Endothelial cell of umbilical vein (primary cell): ENCODE data around the gene EYS.

Experiments
- EZH2 ChIP-seq: IDR thresholded peaks from 2 replicates; pipeline ENCODE4 v1.6.1; 2012; ENCODE audit warnings: borderline replicate concordance, low read depth, mild to moderate bottlenecking, moderate library complexity, low read length, inconsistent platforms; ENCODE audit not compliant: severe bottlenecking
- FOS ChIP-seq: IDR thresholded peaks from 2 replicates; pipeline ENCODE4 v1.6.1; 2011; ENCODE audit warnings: mild to moderate bottlenecking, low read length, moderate library complexity, borderline replicate concordance; ENCODE audit not compliant: insufficient read depth
- JUN ChIP-seq: IDR thresholded peaks from 2 replicates; pipeline ENCODE4 v1.6.1; 2011; ENCODE audit warnings: borderline replicate concordance, low read depth; ENCODE audit not compliant: insufficient read length, insufficient read depth
- MYC ChIP-seq: IDR thresholded peaks from one replicate; pipeline ENCODE4 v1.6.1; 2011; ENCODE audit warnings: mild to moderate bottlenecking, low read depth, low read length
- POLR2A ChIP-seq: IDR thresholded peaks from 2 replicates; pipeline ENCODE4 v1.6.1; 2012; ENCODE audit warnings: low read depth, mild to moderate bottlenecking, control low read depth, low read length
- POLR2AphosphoS5 ChIP-seq: IDR thresholded peaks from 2 replicates; pipeline ENCODE4 v1.6.1; 2012; ENCODE audit warnings: low read depth, mild to moderate bottlenecking, control low read depth, low read length, moderate library complexity; ENCODE audit not compliant: insufficient read depth
- TF ChIP-seq, protein P1 (sequence below), 2 donors: IDR thresholded peaks; 1 replicate in 1 of 2; 2 replicates in 1 of 2; pipeline ENCODE4 v1.5.1; 2011; ENCODE audit warnings: low read length in 2 of 2, mild to moderate bottlenecking in 2 of 2, moderate library complexity in 2 of 2, control low read depth in 1 of 2, inconsistent platforms in 1 of 2, low read depth in 1 of 2; ENCODE audit not compliant: insufficient read depth in 1 of 2; ENCODE audit errors: extremely low read depth in 1 of 2
- TF ChIP-seq, protein P2 (sequence below): IDR thresholded peaks from 2 replicates; pipeline ENCODE4 v1.6.1; 2011; ENCODE audit not compliant: insufficient read depth, insufficient read length

DNA sequence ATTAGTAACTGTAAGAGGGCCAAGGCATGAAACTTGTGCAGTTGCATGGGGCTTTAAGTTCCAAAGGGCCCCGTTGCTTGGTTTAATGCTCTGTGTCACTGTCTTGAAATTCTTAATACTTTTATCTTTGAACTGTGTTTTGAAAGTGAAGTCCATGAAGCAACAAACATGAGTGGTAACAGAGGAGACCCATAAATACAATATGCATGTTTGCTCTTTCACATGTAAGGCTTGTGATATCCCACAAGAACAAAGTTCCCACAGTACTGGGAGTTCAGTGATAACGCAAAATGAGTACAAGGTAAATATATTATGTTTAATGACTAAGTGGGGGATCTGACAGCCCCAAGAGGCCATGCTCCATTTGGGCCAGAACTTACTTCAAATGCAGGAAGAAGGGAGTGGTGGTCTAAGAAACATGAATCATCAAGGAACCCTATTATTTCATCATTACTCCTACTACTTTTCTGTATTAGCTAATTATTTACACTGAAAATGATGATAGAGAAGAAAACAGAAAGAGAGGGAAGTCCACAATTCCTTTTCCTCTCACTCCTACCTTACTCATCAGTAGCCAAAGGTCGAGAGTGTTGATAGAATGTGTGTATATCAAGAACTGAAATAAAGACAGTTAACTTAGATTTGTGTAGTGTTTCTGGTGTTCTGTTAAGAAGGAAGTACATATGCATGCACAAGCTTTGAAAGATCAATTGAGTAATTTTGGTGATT is 1914.1 kb downstream of the EYS start:
- TF ChIP-seq, protein P1, sequence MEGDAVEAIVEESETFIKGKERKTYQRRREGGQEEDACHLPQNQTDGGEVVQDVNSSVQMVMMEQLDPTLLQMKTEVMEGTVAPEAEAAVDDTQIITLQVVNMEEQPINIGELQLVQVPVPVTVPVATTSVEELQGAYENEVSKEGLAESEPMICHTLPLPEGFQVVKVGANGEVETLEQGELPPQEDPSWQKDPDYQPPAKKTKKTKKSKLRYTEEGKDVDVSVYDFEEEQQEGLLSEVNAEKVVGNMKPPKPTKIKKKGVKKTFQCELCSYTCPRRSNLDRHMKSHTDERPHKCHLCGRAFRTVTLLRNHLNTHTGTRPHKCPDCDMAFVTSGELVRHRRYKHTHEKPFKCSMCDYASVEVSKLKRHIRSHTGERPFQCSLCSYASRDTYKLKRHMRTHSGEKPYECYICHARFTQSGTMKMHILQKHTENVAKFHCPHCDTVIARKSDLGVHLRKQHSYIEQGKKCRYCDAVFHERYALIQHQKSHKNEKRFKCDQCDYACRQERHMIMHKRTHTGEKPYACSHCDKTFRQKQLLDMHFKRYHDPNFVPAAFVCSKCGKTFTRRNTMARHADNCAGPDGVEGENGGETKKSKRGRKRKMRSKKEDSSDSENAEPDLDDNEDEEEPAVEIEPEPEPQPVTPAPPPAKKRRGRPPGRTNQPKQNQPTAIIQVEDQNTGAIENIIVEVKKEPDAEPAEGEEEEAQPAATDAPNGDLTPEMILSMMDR (IDR thresholded peaks at IDR 0.05; ENCODE audit: extremely low read depth in 1 of 2, insufficient read depth in 1 of 2, low read depth in 1 of 2, low read length in 2 of 2), result no peak
- TF ChIP-seq POLR2A (no peak), POLR2AphosphoS5 (no peak), MYC (no peak), EZH2 (no peak), FOS (no peak), JUN (no peak)
- TF ChIP-seq, protein P2, sequence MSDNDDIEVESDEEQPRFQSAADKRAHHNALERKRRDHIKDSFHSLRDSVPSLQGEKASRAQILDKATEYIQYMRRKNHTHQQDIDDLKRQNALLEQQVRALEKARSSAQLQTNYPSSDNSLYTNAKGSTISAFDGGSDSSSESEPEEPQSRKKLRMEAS, result no peak
